Spleen (tissue), 11 donors: ENCODE data around the gene MACROD2. TPM values are rescaled to one million over a fixed set of nuclear protein-coding genes. Genes with fewer than 3 reads are reported as not detected.

Experiments used
- DNase-seq: peaks from one replicate; pipeline ENCODE4 v3.0.0-alpha.2; 2020
- H3K27ac ChIP-seq, 8 donors: fragments of 200-600 bp; sonication (generic) in 7 of 8; 1 replicate in 4 of 8; 2 replicates in 4 of 8; pipeline versions ENCODE4 v1.5.0 to v1.8.0; 2016 to 2021; ENCODE audit warnings: inconsistent platforms in 4 of 8, mild to moderate bottlenecking in 4 of 8, moderate library complexity in 1 of 8
- H3K27me3 ChIP-seq, 7 donors: fragments of 200-600 bp; sonication (generic) in 6 of 7; replicated peaks in 1 of 7; 1 replicate in 4 of 7; 2 replicates in 3 of 7; pipeline versions ENCODE4 v1.5.0 to v1.8.0; 2016 to 2021; ENCODE audit warnings: inconsistent platforms in 3 of 7, mild to moderate bottlenecking in 1 of 7
- H3K36me3 ChIP-seq, 6 donors: fragments of 200-600 bp; sonication (generic) in 5 of 6; 1 replicate in 4 of 6; 2 replicates in 2 of 6; pipeline versions ENCODE4 v1.5.0 to v1.8.0; 2016 to 2021; ENCODE audit warnings: inconsistent platforms in 2 of 6
- H3K4me1 ChIP-seq, 6 donors: fragments of 200-600 bp; sonication (generic) in 5 of 6; 1 replicate in 3 of 6; 2 replicates in 3 of 6; pipeline versions ENCODE4 v1.5.0 to v1.8.0; 2016 to 2021; ENCODE audit warnings: inconsistent platforms in 3 of 6
- H3K4me3 ChIP-seq, 8 donors: fragments of 200-600 bp; sonication (generic) in 7 of 8; 1 replicate in 4 of 8; 2 replicates in 4 of 8; pipeline versions ENCODE4 v1.5.0 to v1.8.0; 2016 to 2021; ENCODE audit warnings: inconsistent platforms in 4 of 8, mild to moderate bottlenecking in 4 of 8, moderate library complexity in 2 of 8
- H3K9me3 ChIP-seq, 8 donors: fragments of 200-600 bp; sonication (generic) in 7 of 8; 1 replicate in 4 of 8; 2 replicates in 4 of 8; pipeline versions ENCODE4 v1.5.0 to v1.8.0; 2016 to 2021; ENCODE audit warnings: inconsistent platforms in 4 of 8
- CTCF ChIP-seq, 11 experiments: fragments of 200-600 bp in 7 of 11; fragments of 450-650 bp in 4 of 11; sonication (generic) in 4 of 11; IDR thresholded peaks in 8 of 11; conservative IDR thresholded peaks in 3 of 11; 1 replicate in 7 of 11; 2 replicates in 4 of 11; pipeline versions ENCODE4 v1.4.0 to v1.8.0; 2016 to 2021; ENCODE audit warnings: antibody characterized with exemption in 11 of 11, inconsistent platforms in 4 of 11, mild to moderate bottlenecking in 1 of 11
- POLR2A ChIP-seq, 3 donors: fragments of 450-650 bp; IDR thresholded peaks; one replicate each; pipeline ENCODE4 v1.5.1; 2017; ENCODE audit warnings: antibody characterized with exemption in 3 of 3, mild to moderate bottlenecking in 1 of 3
- POLR2AphosphoS5 ChIP-seq, 3 donors: sonication (generic); formaldehyde crosslinking; IDR thresholded peaks; one replicate each; pipeline ENCODE4 v1.5.1; 2017; ENCODE audit warnings: antibody characterized with exemption in 3 of 3
- WGBS, 5 donors: extraction: QIAGEN DNeasy Blood & Tissue Kit in 3 of 5; methylation state at CpG; one replicate each; pipeline versions ENCODE4 v1.1.5 to v1.1.7; 2013 to 2018; 5-methylcytosine and 5-hydroxymethylcytosine counted together
- intact Hi-C: fragments of 100-400 bp; cut with DNase I; formaldehyde crosslinking; loops from one replicate; pipeline ENCODE4 v1.15.0; 2023; ENCODE audit warnings: low total_unique reads
- polyA plus RNA-seq, 3 donors: library from polyadenylated mRNA; stranded (reverse); fragments of 200-250 nt; gene quantifications; one replicate each; pipeline ENCODE4 v1.2.1, GENCODE V29; 2013
- total RNA-seq, 7 donors: library from RNA; depleted of rRNA in 3 of 7; stranded (reverse); fragments of >200 nt in 3 of 7; fragmentation: NEBNext Ultra II Directional in 4 of 7; extraction: Animal tissue kit (Norgen Biotek cat#: 25700) in 4 of 7; gene quantifications; one replicate each; pipeline versions ENCODE4 v1.1.0 to v1.2.1, GENCODE V29; 2016 to 2021
- donor health status: healthy with polysubstance abuse.
- donor health status: DM: no; HTN: no; CAD: no; lungs with moderate emphysema.
- donor health status: DM: no; HTN: no; CAD: no.
- donor health status: Bipolar disorder and iron deficiency.
- donor health status: healthy.
- donor health status: DM: no; HTN: no; CAD: no.
- donor health status: DM: yes; HTN: yes; CAD: no.

MACROD2 gene
- total and polyA plus RNA-seq, 10 donors: 1.5 to 4.7 (median 3.4) TPM

DNA sequence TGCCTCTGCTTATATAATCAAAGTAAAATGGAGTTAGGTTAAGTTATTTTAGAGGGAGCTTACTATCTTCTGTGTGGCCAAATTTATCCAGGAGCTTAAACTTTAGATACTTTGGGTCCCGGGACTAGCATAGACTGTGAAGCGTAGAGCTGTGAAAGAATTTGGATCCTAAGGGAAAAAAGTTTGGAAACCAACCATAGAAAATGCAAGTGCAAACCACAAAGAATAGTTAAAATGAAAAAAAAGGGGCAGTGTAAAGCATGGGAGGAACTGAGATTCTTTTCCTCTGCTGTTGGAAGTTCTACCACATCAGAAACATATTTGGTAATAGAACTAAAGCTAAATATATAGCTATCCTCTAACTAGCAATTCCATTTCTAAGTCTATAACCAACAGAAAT is 574.3 kb downstream of the MACROD2 start:
- TF ChIP-seq POLR2A (IDR thresholded peaks at IDR 0.05) (no peak), POLR2AphosphoS5 (IDR thresholded peaks at IDR 0.05) (no peak), CTCF (IDR thresholded peaks at IDR 0.05 in 8 of 11, conservative IDR thresholded peaks at IDR 0.05 in 3 of 11) (no peak)
- no peak overlapping the region for H3K4me3 ChIP-seq
- DNase-seq: no peak
- H3K4me1 ChIP-seq: no peaks in the 10 kb centered on the region
- 78 to 96% (median 85%) methylated on average over 2 of the region's 2 CpGs for WGBS, 5 donors
- intact Hi-C loops: no loop called here
- no peaks in the 10 kb centered on the region for H3K27me3 ChIP-seq
- no peaks in the 10 kb centered on the region for H3K36me3 ChIP-seq
- H3K27ac ChIP-seq: no peak overlapping the region
- peaks cover 0 to 24% (median 11%) of the 10 kb centered on the region in 8 donors for H3K9me3 ChIP-seq

DNA sequence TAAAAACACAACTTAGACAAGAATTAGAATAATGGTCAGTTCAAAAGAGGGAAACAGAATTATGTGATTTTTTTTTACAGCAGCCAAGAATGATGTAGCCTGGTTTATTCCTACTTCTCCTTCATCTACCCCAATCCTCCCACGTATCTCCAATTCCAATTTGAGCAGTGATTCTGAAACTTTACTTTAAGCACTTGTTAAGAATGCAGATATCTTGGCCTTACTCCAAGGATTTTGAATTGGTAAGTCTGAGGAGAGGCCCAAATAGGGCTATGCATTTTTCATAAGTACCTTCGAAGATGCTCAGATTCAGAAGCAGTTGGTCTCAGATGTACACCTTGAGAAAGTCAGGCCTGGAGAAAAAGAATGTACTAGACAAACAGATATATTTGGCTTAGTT is 575.5 kb downstream of the MACROD2 start:
- no peaks in the 10 kb centered on the region for H3K36me3 ChIP-seq
- TF ChIP-seq POLR2AphosphoS5 (IDR thresholded peaks at IDR 0.05) (no peak), POLR2A (IDR thresholded peaks at IDR 0.05) (no peak), CTCF (IDR thresholded peaks at IDR 0.05 in 8 of 11, conservative IDR thresholded peaks at IDR 0.05 in 3 of 11) (no peak)
- DNase-seq: no peak
- no peaks in the 10 kb centered on the region for H3K27me3 ChIP-seq
- H3K4me1 ChIP-seq: no peaks in the 10 kb centered on the region
- no peak overlapping the region for H3K4me3 ChIP-seq
- intact Hi-C loops: no loop called here
- H3K9me3 ChIP-seq: peaks cover 0 to 12% (median 6%) of the 10 kb centered on the region in 8 donors
- WGBS, 5 donors: 63 to 71% (median 66%) methylated on average over 2 of the region's 2 CpGs
- no peak overlapping the region for H3K27ac ChIP-seq

- Histone ChIP-seq H3K36me3 (no peaks in the 10 kb centered on the region), H3K9me3 (no peaks in the 10 kb centered on the region), H3K27ac (no peak overlapping the region), H3K4me1 (no peaks in the 10 kb centered on the region), H3K4me3 (no peak overlapping the region), H3K27me3 (no peaks in the 10 kb centered on the region)
- 68 to 82% (median 75%) methylated on average over 3 of the region's 3 CpGs for WGBS, 5 donors
- TF ChIP-seq POLR2A (IDR thresholded peaks at IDR 0.05) (no peak), CTCF (IDR thresholded peaks at IDR 0.05 in 8 of 11, conservative IDR thresholded peaks at IDR 0.05 in 3 of 11) (no peak), POLR2AphosphoS5 (IDR thresholded peaks at IDR 0.05) (no peak)
- intact Hi-C loops: no loop called here
- DNase-seq: no peak
Observed at GRCh38 chr20:14573676-14574075, 578.4 kb downstream of the MACROD2 start.

DNA sequence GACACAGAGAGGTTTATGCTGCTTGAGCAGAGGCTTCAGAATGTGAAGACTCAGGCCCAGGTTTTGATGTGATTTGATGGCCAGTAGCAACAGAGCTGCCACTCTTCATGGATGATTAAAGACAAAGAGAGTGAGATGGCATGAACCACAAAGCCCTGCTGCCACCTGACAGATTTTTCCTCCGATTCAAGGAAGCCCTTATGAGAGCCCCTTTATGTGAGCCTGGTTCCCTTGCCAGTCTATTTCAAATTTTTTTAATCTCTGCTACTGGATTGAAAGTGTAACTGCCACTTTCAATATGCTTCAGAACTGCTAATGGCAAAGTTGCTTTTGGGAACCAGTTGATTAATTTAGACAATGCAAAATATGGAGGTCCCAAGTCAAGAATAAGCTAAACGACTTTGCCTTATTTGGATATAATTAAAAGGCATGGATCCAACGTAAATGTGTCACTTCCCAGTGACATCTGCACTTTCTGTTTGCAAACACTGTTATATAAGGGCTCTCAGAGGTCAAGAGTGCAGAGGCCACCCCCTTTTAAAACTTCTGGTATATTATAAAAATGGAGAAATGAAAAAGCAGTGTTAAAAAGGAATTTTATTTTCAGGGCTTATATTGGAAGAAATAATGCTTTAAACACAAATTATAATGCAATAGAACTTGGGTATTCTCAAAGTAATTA is 581.0 kb downstream of the MACROD2 start:
- H3K27ac ChIP-seq: no peak overlapping the region
- H3K4me1 ChIP-seq: no peaks in the 10 kb centered on the region
- no peaks in the 10 kb centered on the region for H3K36me3 ChIP-seq
- no peak for TF ChIP-seq POLR2A (IDR thresholded peaks at IDR 0.05)
- TF ChIP-seq CTCF (IDR thresholded peaks at IDR 0.05 in 8 of 11, conservative IDR thresholded peaks at IDR 0.05 in 3 of 11): no peak
- TF ChIP-seq POLR2AphosphoS5 (IDR thresholded peaks at IDR 0.05): no peak
- H3K4me3 ChIP-seq: no peak overlapping the region
- intact Hi-C loops: no loop called here
- no peaks in the 10 kb centered on the region for H3K27me3 ChIP-seq
- H3K9me3 ChIP-seq: no peaks in the 10 kb centered on the region
- WGBS, 5 donors: 50 to 61% (median 60%) methylated on average over 3 of the region's 3 CpGs
- no peak for DNase-seq
